ENCODE measurements around the gene LIMD2. TPM values are rescaled to one million over a fixed set of nuclear protein-coding genes. Genes with fewer than 3 reads are reported as not detected.

Gene LIMD2
- polyA plus RNA-seq, 1 of the 3 experiments (the other 2 are of a cell fraction), result 78.0 TPM

DNA sequence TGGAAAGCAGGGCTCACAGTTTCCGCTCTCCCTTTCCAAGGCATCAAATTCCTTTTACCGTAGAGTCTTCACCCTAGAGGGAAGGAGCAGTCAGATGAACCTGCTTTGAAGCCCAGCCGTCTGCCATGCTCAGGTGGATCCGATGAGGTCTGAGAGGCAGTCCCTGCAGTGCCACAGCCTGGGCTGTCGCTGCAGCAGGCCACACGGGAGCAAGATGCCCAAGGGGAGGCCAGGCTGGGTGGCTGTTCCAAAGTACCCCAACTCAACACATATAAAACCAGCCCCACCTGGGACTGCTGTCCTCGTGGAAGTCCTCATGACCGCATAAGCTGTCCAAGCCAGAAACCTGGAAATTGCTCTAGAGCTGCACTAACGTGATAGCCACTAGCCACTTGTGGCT, 4.9 kb upstream of the LIMD2 start (continued):
- TF ChIP-seq, protein P1, sequence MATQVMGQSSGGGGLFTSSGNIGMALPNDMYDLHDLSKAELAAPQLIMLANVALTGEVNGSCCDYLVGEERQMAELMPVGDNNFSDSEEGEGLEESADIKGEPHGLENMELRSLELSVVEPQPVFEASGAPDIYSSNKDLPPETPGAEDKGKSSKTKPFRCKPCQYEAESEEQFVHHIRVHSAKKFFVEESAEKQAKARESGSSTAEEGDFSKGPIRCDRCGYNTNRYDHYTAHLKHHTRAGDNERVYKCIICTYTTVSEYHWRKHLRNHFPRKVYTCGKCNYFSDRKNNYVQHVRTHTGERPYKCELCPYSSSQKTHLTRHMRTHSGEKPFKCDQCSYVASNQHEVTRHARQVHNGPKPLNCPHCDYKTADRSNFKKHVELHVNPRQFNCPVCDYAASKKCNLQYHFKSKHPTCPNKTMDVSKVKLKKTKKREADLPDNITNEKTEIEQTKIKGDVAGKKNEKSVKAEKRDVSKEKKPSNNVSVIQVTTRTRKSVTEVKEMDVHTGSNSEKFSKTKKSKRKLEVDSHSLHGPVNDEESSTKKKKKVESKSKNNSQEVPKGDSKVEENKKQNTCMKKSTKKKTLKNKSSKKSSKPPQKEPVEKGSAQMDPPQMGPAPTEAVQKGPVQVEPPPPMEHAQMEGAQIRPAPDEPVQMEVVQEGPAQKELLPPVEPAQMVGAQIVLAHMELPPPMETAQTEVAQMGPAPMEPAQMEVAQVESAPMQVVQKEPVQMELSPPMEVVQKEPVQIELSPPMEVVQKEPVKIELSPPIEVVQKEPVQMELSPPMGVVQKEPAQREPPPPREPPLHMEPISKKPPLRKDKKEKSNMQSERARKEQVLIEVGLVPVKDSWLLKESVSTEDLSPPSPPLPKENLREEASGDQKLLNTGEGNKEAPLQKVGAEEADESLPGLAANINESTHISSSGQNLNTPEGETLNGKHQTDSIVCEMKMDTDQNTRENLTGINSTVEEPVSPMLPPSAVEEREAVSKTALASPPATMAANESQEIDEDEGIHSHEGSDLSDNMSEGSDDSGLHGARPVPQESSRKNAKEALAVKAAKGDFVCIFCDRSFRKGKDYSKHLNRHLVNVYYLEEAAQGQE (IDR thresholded peaks at IDR 0.05; ENCODE audit: low read depth, low read length), result no peak
- TF ChIP-seq, protein P2, sequence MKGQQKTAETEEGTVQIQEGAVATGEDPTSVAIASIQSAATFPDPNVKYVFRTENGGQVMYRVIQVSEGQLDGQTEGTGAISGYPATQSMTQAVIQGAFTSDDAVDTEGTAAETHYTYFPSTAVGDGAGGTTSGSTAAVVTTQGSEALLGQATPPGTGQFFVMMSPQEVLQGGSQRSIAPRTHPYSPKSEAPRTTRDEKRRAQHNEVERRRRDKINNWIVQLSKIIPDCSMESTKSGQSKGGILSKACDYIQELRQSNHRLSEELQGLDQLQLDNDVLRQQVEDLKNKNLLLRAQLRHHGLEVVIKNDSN (IDR thresholded peaks at IDR 0.05; ENCODE audit: borderline replicate concordance, low read depth), result no peak

GRCh38 chr17:63704259-63704576, 4.3 kb upstream of the LIMD2 start:
- peaks cover 10% of the 10 kb centered on the region for H3K79me2 ChIP-seq (ENCODE audit: insufficient read depth)
- peaks cover 9 to 40% of the 10 kb centered on the region in 2 experiments; a peak in 2 of 4 replicates for H3K4me1 ChIP-seq (ENCODE audit: control insufficient read depth in 1 of 2, insufficient read depth in 2 of 2, low read depth in 1 of 2, low read length in 1 of 2)
- POLR2A ChIA-PET, result no interaction called here
- no peak overlapping the region for H3K27ac ChIP-seq (ENCODE audit: low read depth in 2 of 2, low read length in 1 of 2)
- H3K9me2 ChIP-seq, result no peaks in the 10 kb centered on the region
- H2AFZ ChIP-seq (ENCODE audit: low read depth), result no peak overlapping the region
- H3K4me2 ChIP-seq, result no peak overlapping the region
- no peaks in the 10 kb centered on the region for H3K27me3 ChIP-seq (ENCODE audit: insufficient read depth)
- no peaks in the 10 kb centered on the region for H3K9me3 ChIP-seq
- peaks cover 9% of the 10 kb centered on the region for H3F3A ChIP-seq (replicated peaks; ENCODE audit: insufficient read depth)
- no peak overlapping the region for H3K9ac ChIP-seq
- CTCF ChIA-PET, result interaction anchor here (0.9 to 1.5 kb wide), 4 partner anchors 9 to 279 kb away, joined by 3 to 5 read pairs (median 4); partner anchors contain the start of gene MAP3K3
- no peak for DNase-seq
- 93% methylated on average over 11 of the region's 11 CpGs for WGBS (ENCODE audit: low lambda C conversion rate)
- H3K4me3 ChIP-seq (ENCODE audit: low read depth in 2 of 2, low read length in 1 of 2), result no peak overlapping the region
- TF ChIP-seq TAF1 (IDR thresholded peaks at IDR 0.05; ENCODE audit: borderline replicate concordance, low read depth, low read length) (no peak), TCF12 (IDR thresholded peaks at IDR 0.05) (no peak), ELF1 (IDR thresholded peaks at IDR 0.05) (no peak), MEF2A (IDR thresholded peaks at IDR 0.05; ENCODE audit: borderline replicate concordance, low read depth) (no peak), JUND (IDR thresholded peaks at IDR 0.05) (no peak), MAX (IDR thresholded peaks at IDR 0.05; ENCODE audit: low read depth) (no peak), SIN3A (IDR thresholded peaks at IDR 0.05; ENCODE audit: borderline replicate concordance, low read depth, low read length) (no peak), GABPA (IDR thresholded peaks at IDR 0.05; ENCODE audit: low read depth) (no peak), RFX5 (IDR thresholded peaks at IDR 0.05; ENCODE audit: low read length) (no peak), MXI1 (IDR thresholded peaks at IDR 0.05; ENCODE audit: low read depth, low read length) (no peak), CHD2 (IDR thresholded peaks at IDR 0.05; ENCODE audit: low read length, partially characterized antibody) (no peak), POLR2AphosphoS5 (IDR thresholded peaks at IDR 0.05; ENCODE audit: low read depth, low read length) (no peak), EZH2phosphoT487 (IDR thresholded peaks at IDR 0.05; ENCODE audit: borderline replicate concordance, low read depth) (no peak), NFIC (IDR thresholded peaks at IDR 0.05; ENCODE audit: borderline replicate concordance) (no peak), RAD21 (IDR thresholded peaks at IDR 0.05; ENCODE audit: low read length) (no peak)
- TF ChIP-seq, protein P2 (IDR thresholded peaks at IDR 0.05; ENCODE audit: borderline replicate concordance, low read depth), result no peak
- H4K20me1 ChIP-seq (ENCODE audit: insufficient read depth), result no peaks in the 10 kb centered on the region
- H3K36me3 ChIP-seq (replicated peaks in 1 of 2; ENCODE audit: control insufficient read depth in 1 of 2, insufficient read depth in 2 of 2, low read length in 1 of 2), result peaks cover 13 to 32% of the 10 kb centered on the region in 2 experiments

Measured in SK-N-SH (cell line).